ENCODE measurements around the gene KCNQ1.

The KCNQ1 gene

GRCh38 chr11:2760196-2760871 lies 315.5 kb downstream of the KCNQ1 start:
- no peak for DNase-seq

GRCh38 chr11:2761131-2762030 lies 316.6 kb downstream of the KCNQ1 start:
- no peak for DNase-seq

- DNase-seq, result no peak
Observed at GRCh38 chr11:2762031-2762380, 317.2 kb downstream of the KCNQ1 start.

DNA sequence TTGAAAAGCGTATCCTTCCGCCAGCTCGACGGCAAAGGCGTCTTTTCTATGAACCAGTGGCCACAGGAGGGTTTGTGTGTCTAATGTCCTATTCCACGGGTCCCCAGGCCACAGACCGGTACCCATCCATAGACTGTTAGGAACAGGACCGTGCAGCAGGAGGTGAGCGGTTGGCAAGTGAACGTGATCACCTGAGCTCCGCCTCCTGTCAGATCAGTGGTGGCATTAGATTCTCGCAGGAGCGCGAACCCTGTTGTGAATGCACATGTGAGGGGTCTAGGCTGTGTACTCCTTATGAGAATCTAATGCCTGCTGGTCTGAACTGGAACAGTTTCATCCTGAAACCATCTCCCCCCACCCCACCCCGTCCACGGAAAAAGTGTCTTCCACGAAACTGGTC lies 317.6 kb downstream of the KCNQ1 start:
- DNase-seq, result no peak

- peak; percentile 18 for DNase-seq
Observed at GRCh38 chr11:2763984-2764383, 319.2 kb downstream of the KCNQ1 start.

- no peak for DNase-seq
Observed at GRCh38 chr11:2765491-2765890, 320.7 kb downstream of the KCNQ1 start.

- DNase-seq, result no peak
Observed at GRCh38 chr11:2766166-2766565, 321.4 kb downstream of the KCNQ1 start.

DNA sequence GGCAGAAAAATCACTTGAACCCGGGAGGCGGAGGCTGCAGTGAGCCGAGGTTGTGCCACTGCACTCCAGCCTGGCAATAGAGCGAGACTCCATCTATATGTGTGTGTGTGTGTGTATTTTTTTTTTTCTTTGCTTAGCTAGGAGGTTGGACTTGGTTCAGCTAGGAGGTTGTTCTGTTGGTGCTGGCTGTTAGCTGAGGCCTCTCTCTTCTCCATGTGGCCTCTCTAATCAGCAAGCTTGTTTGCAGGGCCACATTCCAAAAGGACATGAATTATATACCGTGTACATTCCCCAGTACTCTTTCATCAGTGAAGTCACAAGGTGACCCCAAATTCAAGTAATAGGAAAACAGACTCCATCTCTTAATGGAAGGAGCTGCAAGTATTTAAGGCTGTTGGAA lies 322.3 kb downstream of the KCNQ1 start:
- DNase-seq, result no peak

DNA sequence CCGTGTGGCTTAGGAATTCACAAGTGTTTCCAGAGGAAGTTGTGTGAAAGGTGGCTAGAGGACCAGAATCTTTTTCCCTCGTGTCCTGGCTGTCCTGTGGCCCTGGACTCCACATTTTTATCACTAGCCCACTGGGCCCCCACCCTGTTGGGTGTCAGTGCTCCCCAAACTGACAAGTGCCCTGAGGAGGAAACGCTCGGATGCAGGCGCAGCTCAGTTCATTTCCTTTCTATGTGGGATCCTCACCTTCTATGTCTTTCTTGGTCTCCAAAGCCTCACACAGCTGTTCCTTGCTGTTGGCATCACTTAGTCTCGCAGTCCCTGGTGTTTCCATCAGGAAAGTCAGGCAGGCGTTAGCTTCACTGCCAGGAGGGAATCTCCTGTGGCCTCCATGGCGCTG lies 323.0 kb downstream of the KCNQ1 start:
- no peak for DNase-seq

DNA sequence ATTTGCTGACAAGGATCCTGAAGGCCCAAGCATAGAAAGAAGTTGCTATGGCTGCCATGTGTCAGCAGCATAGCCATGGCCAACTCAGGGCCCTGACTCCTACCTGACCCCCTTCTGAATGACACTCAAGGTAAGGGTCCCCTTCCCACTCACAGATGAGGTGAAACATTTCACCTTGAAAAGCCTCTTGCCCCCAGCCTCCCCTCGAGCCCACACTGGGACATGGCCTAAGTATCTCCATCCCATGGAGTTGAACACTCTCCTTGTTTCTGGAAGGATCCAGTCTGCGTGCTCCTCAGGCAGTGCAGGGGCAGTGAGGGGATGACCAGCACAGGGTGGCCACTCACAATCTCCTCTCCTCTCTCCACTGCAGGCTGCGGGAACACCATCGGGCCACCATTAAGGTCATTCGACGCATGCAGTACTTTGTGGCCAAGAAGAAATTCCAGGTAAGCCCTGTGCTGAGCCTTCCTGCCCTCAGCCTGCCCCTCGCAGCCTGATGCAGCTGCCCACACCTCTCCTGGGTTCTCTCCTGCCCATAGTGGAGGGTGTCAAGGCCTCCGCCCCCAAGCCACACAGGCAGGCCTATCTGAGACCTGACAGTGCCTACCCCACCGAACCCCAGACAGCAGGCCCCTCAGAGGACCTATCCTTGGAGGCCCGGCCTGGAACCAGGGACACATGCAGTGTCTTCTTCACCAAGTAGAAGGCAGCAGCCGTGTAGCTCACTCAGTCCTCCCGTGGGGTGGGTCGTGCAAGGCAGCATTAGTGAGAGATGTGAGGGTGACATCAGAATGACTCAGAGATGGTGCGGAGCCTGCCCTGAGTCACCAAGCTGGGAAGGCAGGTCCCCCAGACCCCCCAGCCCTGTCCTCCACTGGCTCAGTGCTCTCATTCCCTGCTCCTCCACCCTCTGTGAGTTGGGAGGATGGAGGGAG lies 323.9 kb downstream of the KCNQ1 start:
- no peak for DNase-seq

DNA sequence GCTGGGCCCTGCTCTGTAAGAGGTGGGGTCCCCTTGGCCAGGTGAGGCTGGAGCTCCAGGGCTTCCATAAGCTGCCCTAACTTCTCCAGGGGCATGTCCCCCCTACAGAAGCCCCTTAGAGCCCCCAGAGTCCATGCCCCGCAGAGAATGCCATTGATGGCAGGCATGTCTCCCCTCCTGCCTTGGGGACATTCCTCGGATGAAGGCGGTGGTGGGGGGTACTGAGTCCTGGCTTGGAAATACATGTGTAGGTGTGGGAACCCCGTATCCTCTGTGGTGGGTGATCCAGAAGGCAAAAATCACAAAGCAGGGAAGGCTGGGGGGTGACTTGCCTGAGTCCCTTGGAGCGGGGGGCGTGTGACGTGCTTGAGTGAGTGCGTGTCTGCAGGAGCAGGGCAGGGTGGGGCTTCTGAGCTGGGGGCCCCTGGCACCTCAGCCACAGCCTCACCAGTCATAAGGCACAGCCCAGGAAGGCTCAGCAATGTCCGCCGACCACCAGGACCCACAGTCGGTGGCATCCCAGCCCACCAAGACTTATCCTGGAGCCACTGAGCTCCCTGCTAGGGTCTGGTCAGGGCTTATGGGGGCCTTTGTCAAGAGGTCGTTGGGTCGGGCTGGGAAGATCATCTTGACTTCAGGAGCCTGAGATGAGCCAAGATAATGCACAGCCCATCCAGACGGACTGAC lies 324.7 kb downstream of the KCNQ1 start:
- no peak for DNase-seq

DNA sequence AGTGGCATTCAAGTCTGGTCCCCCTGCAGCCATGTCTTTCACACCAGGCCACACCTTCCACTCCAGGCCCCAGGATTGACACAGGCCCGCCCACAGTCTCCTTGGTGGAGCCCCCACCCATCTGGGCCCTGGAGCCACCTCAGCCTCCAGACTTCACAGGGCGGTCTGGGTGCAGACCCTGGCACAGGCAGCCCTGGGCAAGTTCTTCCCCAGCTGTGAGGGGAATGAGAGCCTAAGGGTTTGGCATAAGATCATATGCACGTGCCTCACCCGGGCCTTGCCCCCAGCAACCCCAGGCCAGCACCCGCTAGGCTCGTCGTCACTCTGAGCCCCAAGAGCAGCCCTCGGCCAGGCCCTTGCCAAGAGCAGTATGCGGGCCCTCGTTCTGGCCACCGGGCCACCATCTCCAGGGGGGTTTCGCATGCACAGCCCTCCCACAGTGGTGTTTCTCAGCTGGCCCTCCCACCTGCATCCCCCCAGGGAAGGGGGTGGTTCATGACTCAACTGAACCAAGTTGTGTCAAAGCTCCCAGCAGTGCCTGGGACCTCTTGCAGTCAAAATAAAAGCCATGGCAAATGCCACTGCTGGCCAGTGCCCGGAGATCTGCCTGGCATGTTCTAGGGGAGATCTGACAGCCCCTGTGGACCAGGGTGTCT lies 325.4 kb downstream of the KCNQ1 start:
- DNase-seq, result no peak

DNA sequence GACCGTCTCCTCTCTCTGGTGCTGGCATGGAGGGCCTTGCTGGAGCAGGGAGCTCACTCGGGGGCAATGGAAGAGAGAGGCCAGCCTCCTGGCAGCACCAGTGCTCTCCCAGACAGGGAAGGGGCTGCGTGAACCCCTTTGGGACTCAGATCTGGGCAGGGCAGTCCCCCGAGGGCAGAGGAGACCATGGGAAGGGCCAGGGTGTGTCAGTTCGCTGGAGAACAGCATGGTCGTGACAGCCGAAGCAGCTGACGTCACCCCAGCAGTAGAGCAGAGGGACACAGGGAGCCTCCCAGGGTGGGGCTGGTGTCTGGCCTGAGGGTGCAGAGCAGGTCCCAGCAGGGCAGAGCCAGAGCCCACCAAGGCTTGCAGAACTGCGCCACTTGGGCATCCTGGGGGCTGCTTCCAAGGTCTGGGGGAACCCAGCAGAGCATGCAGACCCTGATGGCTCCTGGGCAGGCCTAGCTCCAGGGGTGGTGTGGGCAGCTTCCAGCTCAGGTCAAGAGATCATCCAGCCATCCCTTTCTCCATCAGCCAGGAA lies 326.0 kb downstream of the KCNQ1 start:
- DNase-seq, result no peak

DNA sequence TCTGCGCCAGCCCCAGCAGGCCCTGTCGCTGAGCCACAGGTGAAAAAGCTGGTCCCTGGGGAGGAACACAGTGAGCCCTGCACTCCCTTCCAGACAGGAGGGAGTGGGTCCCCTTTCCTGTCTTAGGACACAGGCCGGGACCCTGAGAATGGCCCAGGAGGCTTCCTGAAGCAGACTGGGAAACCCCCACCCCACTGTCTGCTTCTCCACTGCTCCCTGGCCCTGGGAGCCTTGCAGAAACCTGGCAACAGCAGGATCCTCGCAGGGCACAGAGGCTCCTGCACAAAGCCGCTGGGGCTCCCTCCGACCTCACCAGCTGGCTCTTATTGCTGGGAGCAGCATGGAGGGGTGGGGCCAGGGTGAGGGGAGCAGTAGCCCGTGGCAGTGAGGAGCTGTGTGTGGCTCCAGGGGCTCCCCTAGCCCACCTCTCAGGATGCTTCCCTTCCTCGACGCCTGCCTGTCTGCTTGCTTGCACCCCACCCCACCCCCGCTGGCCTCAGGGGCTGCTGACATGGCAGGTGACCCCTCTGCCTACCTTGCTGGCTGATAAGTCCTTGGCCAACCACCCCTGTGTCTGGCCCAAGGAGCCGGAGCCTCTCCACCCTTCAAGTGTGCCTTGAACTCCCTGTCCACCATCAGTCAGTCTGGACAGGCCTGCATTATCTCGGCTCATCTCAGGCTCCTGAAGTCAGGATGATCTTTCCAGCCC lies 327.1 kb downstream of the KCNQ1 start:
- DNase-seq, result peak; percentile 33

DNA sequence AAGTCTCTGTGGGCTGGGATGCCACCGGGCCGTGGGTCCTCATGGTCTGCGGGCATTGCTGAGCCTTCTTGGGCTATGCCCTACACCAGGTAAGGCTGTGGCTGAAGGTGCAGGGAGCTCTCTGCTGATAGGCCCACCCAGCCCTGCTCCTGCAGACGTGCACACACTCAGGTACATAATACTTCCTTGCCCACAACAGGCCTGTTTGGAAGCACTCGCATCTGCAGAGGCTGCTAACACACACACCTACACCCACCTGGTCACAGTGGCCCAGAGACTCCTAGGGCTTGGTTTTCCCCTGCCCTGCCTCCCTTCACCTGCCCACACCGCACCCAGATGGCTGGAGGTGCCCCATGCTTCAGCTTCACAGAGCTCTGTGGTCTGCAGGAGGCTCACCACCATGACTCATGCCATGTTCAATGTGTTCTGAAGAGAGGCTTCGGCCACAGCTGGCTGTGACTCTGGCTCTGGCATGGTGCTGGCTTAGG lies 327.8 kb downstream of the KCNQ1 start:
- DNase-seq, result no peak

- no peak for DNase-seq
Observed at GRCh38 chr11:2774173-2775082, 329.6 kb downstream of the KCNQ1 start.

DNA sequence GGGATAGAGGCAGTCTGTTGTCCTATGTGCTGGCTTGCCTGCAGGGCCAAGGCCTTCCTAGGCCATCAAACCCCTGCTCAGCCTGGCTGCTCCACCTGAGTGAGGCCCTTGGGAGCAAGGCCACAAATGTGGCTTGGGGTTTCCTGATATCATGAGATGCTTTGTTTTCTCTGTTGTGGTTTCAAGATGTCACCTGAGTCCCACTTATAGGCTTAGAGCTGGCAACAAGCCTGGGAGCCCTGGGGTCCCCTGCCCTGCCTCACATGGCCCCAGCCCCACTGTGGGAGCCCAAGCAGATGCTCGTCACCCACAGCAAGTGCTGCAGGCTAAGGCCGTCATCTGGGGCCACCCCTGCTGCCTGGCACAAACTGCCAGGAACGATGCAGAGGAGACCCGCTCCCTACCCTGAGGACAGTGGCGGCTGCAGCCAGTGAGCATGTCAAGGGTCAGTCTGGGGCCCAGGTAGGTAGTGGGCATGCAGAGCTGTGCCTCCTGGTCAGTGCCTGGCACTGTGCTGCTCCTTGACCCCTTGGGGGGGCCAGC lies 330.3 kb downstream of the KCNQ1 start:
- peak; percentile 26 for DNase-seq

DNA sequence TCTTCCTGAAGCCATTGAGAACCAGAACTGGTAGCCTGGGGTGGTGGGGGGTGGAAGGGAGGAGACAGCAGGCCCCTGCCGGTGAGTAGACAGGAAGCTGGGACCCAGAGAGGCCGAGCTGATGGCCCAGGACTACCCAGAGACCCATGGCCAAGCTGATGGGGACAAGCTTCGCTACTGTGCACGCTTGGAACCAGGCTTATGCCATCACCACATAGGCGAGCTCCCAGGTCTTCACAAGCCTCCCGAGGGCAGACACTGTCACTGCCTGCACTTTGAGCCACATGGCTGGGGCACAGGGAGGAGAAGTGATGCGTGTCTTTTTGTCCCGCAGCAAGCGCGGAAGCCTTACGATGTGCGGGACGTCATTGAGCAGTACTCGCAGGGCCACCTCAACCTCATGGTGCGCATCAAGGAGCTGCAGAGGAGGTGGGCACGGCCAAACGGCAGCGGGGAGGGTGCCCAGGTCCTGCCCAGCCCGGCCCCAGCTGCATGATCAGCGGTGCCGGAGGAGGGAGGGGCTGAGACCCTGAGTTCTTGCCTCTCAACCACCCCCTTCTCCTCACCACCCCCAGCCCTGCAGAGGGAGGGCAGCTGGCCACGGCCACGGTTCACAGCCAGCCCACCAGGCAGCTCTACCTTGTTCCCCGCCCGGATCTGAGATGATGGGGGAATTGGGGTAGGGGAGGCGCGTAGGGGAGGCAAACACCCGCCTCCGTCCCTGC lies 331.0 kb downstream of the KCNQ1 start:
- no peak for DNase-seq

All from NCI-H2171 (cell line).